Activated CD4-positive, alpha-beta T cell treated with anti-CD3 and anti-CD28 coated beads for 4 hours (primary cell): Measurements from ENCODE around the gene PKLR.
A peak's percentile ranks its signal among the peaks of the same experiment; 100 is the strongest.
"Not testable (repeated sequence)": the region's sequence is repeated elsewhere in the genome, so short reads cannot be mapped to it uniquely, and the experiment has no call there.

Experiments
- DNase-seq, 2 donors: peaks; one replicate each; pipeline ENCODE4 v3.0.0-alpha.2; 2020

PKLR gene

GRCh38 chr1:155301342-155301841, at the start of gene PKLR:
Gene PKLR, minus strand, starts transcription at chr1:155301438. Its CDS starts 43 bp downstream, at chr1:155301395.
- DNase-seq = no peak

- no peak for DNase-seq
Observed at GRCh38 chr1:155342842-155343241, 41.6 kb upstream of the PKLR start.

GRCh38 chr1:155339515-155340097, 38.4 kb upstream of the PKLR start:
- no peak for DNase-seq

- no peak for DNase-seq
Observed at GRCh38 chr1:155334962-155335361, 33.7 kb upstream of the PKLR start.

- no peak for DNase-seq
Observed at GRCh38 chr1:155329980-155330598, 28.9 kb upstream of the PKLR start.

- not testable (repeated sequence) for DNase-seq
Observed at GRCh38 chr1:155328856-155329255, 27.6 kb upstream of the PKLR start.

- DNase-seq = no peak
Observed at GRCh38 chr1:155327981-155328380, 26.7 kb upstream of the PKLR start.

- no peak for DNase-seq
Observed at GRCh38 chr1:155326631-155327037, 25.4 kb upstream of the PKLR start.

GRCh38 chr1:155326020-155326526, 24.8 kb upstream of the PKLR start:
- DNase-seq = no peak

GRCh38 chr1:155325603-155325893, 24.3 kb upstream of the PKLR start:
- DNase-seq = no peak

- peak in 1 of 2 donors; percentile 13 for DNase-seq
Observed at GRCh38 chr1:155324717-155325602, 23.7 kb upstream of the PKLR start.

GRCh38 chr1:155324037-155324716, 22.9 kb upstream of the PKLR start:
- DNase-seq = peak; percentile 83 to 84

- peak; percentile 70 to 78 for DNase-seq
Observed at GRCh38 chr1:155323729-155324036, 22.4 kb upstream of the PKLR start.

GRCh38 chr1:155322953-155323728, 21.9 kb upstream of the PKLR start:
- DNase-seq = peak; percentile 81 to 88

- DNase-seq = no peak
Observed at GRCh38 chr1:155322571-155322952, 21.3 kb upstream of the PKLR start.

- no peak for DNase-seq
Observed at GRCh38 chr1:155321639-155322503, 20.6 kb upstream of the PKLR start.

- DNase-seq = peak; percentile 69 to 74
Observed at GRCh38 chr1:155320661-155321617, 19.7 kb upstream of the PKLR start, which contains the start of gene RUSC1. Gene RUSC1, plus strand, starts transcription at chr1:155320894. Its CDS starts 880 bp downstream, at chr1:155321774.

- no peak for DNase-seq
Observed at GRCh38 chr1:155320252-155320651, 19.0 kb upstream of the PKLR start.

- DNase-seq = no peak
Observed at GRCh38 chr1:155319536-155319935, 18.3 kb upstream of the PKLR start.

- DNase-seq = no peak
Observed at GRCh38 chr1:155318082-155318481, 16.8 kb upstream of the PKLR start.
